HG03045 (cell line): Measurements from ENCODE around the gene MAP2K2.
"Not testable (repeated sequence)": the region's sequence is repeated elsewhere in the genome, so short reads cannot be mapped to it uniquely, and the experiment has no call there.

Experiments
- ATAC-seq: cut with Tn5 transposase; IDR thresholded peaks from one replicate; pipeline ENCODE4 v1.9.1; 2021; ENCODE audit warnings: mild to moderate bottlenecking, moderate library complexity; ENCODE audit not compliant: unreplicated experiment

MAP2K2 gene

GRCh38 chr19:4134351-4134750, 10.4 kb upstream of the MAP2K2 start:
- ATAC-seq, result no peak

- no peak for ATAC-seq
These were observed 7.0 kb upstream of the MAP2K2 start for GRCh38 chr19:4130744-4131438.

- ATAC-seq, result not testable (repeated sequence)
These were observed 5.1 kb upstream of the MAP2K2 start for GRCh38 chr19:4129050-4129449.

GRCh38 chr19:4127322-4127721, 3.4 kb upstream of the MAP2K2 start:
- not testable (repeated sequence) for ATAC-seq

- no peak for ATAC-seq
These were observed 716 bp upstream of the MAP2K2 start for GRCh38 chr19:4124638-4125037.

GRCh38 chr19:4122480-4122879, 1.4 kb downstream of the MAP2K2 start:
- ATAC-seq, result no peak

- ATAC-seq, result no peak
These were observed 2.1 kb downstream of the MAP2K2 start for GRCh38 chr19:4121815-4122214.

GRCh38 chr19:4121273-4121612, 2.7 kb downstream of the MAP2K2 start:
- ATAC-seq, result no peak

GRCh38 chr19:4120559-4121272, 3.2 kb downstream of the MAP2K2 start:
- ATAC-seq, result no peak

GRCh38 chr19:4119763-4120162, 4.2 kb downstream of the MAP2K2 start:
- ATAC-seq, result no peak

- peak; percentile 11 for ATAC-seq
These were observed 8.0 kb downstream of the MAP2K2 start for GRCh38 chr19:4115818-4116385.

- peak; percentile 62 for ATAC-seq
These were observed 8.7 kb downstream of the MAP2K2 start for GRCh38 chr19:4115050-4115817.

- no peak for ATAC-seq
These were observed 9.7 kb downstream of the MAP2K2 start for GRCh38 chr19:4114181-4114580.

GRCh38 chr19:4113398-4114088, 10.4 kb downstream of the MAP2K2 start:
- ATAC-seq, result no peak

GRCh38 chr19:4112367-4112766, 11.6 kb downstream of the MAP2K2 start:
- ATAC-seq, result no peak

GRCh38 chr19:4109626-4109945, 14.3 kb downstream of the MAP2K2 start:
- ATAC-seq, result no peak

GRCh38 chr19:4108767-4109625, 14.9 kb downstream of the MAP2K2 start:
- ATAC-seq, result peak; percentile 45

GRCh38 chr19:4103080-4103433, 20.9 kb downstream of the MAP2K2 start:
- ATAC-seq, result no peak

- ATAC-seq, result no peak
These were observed 21.4 kb downstream of the MAP2K2 start for GRCh38 chr19:4102339-4103079.

- no peak for ATAC-seq
These were observed 22.5 kb downstream of the MAP2K2 start for GRCh38 chr19:4101496-4101770.
